OCI-LY7 (cell line): ENCODE data around the gene LRRC8E. TPM values are rescaled to one million over a fixed set of nuclear protein-coding genes. Genes with fewer than 3 reads are reported as not detected.

Source experiments
- BruUV-seq: library from RNA; stranded (reverse); fragments of 400-500 nt; replicated peaks from 2 replicates; lab custom pipeline; 2021; lab: Mats Ljungman, UMichigan
- CTCF ChIA-PET: fragments of 300-600 bp; sonication (Branson Sonifier 250); formaldehyde crosslinking; loops from one replicate; lab custom pipeline; 2022; ENCODE audit warnings: antibody characterized with exemption; ENCODE audit not compliant: unreplicated experiment; lab: Charles Lee
- POLR2A ChIA-PET: fragments of 300-600 bp; sonication (Branson Sonifier 250); formaldehyde crosslinking; loops from one replicate; lab custom pipeline; 2022; ENCODE audit warnings: antibody characterized with exemption; lab: Charles Lee
- DNase-seq: peaks from one replicate; pipeline ENCODE4 v3.0.0-alpha.2; 2015; ENCODE audit warnings: low spot score
- H2AFZ ChIP-seq: fragments of 200-600 bp; sonication (generic), shearing (Covaris generic); 2 replicates; pipeline ENCODE4 v1.6.1; 2014; ENCODE audit warnings: mild to moderate bottlenecking, antibody characterized with exemption, low read length, moderate library complexity
- H3K27ac ChIP-seq: fragments of 200-600 bp; sonication (generic); 2 replicates; pipeline ENCODE4 v1.5.1; 2014; ENCODE audit warnings: mixed run types, low read depth, mild to moderate bottlenecking, moderate library complexity, low read length, inconsistent platforms; ENCODE audit not compliant: poor library complexity, severe bottlenecking
- H3K36me3 ChIP-seq: fragments of 200-600 bp; sonication (generic); 2 replicates; pipeline ENCODE4 v1.6.1; 2014; ENCODE audit warnings: mild to moderate bottlenecking, antibody characterized with exemption, low read length, moderate library complexity, mixed read lengths; ENCODE audit not compliant: insufficient read depth
- H3K4me1 ChIP-seq: fragments of 200-600 bp; sonication (generic); 2 replicates; pipeline ENCODE4 v1.5.1; 2014; ENCODE audit warnings: mild to moderate bottlenecking, low read length; ENCODE audit not compliant: insufficient read depth, poor library complexity, severe bottlenecking
- H3K4me2 ChIP-seq: fragments of 200-600 bp; sonication (generic); 2 replicates; pipeline ENCODE4 v1.6.1; 2014; ENCODE audit warnings: mild to moderate bottlenecking, low read length
- H3K4me3 ChIP-seq: fragments of 200-600 bp; sonication (generic); 2 replicates; pipeline ENCODE4 v1.5.1; 2014; ENCODE audit warnings: mild to moderate bottlenecking, low read depth, low read length; ENCODE audit not compliant: poor library complexity, severe bottlenecking
- H3K79me2 ChIP-seq: fragments of 200-600 bp; sonication (generic); 2 replicates; pipeline ENCODE4 v1.6.1; 2016; ENCODE audit warnings: low read depth, mild to moderate bottlenecking, low read length, moderate library complexity, mixed read lengths; ENCODE audit not compliant: insufficient read depth
- H3K9me2 ChIP-seq: fragments of 200-600 bp; sonication (generic); 2 replicates; pipeline ENCODE4 v1.6.1; 2016; ENCODE audit warnings: mild to moderate bottlenecking, low read length, mixed read lengths; ENCODE audit not compliant: insufficient read depth
- H3K9me3 ChIP-seq: fragments of 200-600 bp; sonication (generic); 2 replicates; pipeline ENCODE4 v1.6.1; 2014; ENCODE audit warnings: mild to moderate bottlenecking, mixed run types, low read length, mixed read lengths
- H4K20me1 ChIP-seq: fragments of 200-600 bp; sonication (generic); 2 replicates; pipeline ENCODE4 v1.6.1; 2014; ENCODE audit warnings: mild to moderate bottlenecking, antibody characterized with exemption, low read length, moderate library complexity, mixed read lengths; ENCODE audit not compliant: insufficient read depth
- CTCF ChIP-seq: fragments of 200-600 bp; sonication (generic); conservative IDR thresholded peaks from 2 replicates; pipeline ENCODE4 v1.5.1; 2014; ENCODE audit warnings: mild to moderate bottlenecking, antibody characterized with exemption, low read length, moderate library complexity, mixed read lengths
- EZH2phosphoT487 ChIP-seq: fragments of 200-600 bp; sonication (generic); IDR thresholded peaks from 2 replicates; pipeline ENCODE4 v1.6.1; 2018; ENCODE audit warnings: low read depth, borderline replicate concordance, mild to moderate bottlenecking, mixed run types, antibody characterized with exemption, low read length, moderate library complexity, mixed read lengths
- intact Hi-C: fragments of 100-400 bp; cut with micrococcal nuclease; formaldehyde crosslinking; loops from one replicate; pipeline ENCODE4 v1.10.0; 2022; ENCODE audit not compliant: unreplicated experiment
- total RNA-seq, 2 experiments: library from RNA; depleted of rRNA in 1 of 2; stranded (reverse); fragments of >200 nt in 1 of 2; shearing (Covaris generic) in 1 of 2; gene quantifications; 2 replicates each; pipeline ENCODE4 v1.2.3, GENCODE V29; 2014 to 2022

Gene LRRC8E
- total RNA-seq, 2 experiments from 2014 or later = not detected

DNA sequence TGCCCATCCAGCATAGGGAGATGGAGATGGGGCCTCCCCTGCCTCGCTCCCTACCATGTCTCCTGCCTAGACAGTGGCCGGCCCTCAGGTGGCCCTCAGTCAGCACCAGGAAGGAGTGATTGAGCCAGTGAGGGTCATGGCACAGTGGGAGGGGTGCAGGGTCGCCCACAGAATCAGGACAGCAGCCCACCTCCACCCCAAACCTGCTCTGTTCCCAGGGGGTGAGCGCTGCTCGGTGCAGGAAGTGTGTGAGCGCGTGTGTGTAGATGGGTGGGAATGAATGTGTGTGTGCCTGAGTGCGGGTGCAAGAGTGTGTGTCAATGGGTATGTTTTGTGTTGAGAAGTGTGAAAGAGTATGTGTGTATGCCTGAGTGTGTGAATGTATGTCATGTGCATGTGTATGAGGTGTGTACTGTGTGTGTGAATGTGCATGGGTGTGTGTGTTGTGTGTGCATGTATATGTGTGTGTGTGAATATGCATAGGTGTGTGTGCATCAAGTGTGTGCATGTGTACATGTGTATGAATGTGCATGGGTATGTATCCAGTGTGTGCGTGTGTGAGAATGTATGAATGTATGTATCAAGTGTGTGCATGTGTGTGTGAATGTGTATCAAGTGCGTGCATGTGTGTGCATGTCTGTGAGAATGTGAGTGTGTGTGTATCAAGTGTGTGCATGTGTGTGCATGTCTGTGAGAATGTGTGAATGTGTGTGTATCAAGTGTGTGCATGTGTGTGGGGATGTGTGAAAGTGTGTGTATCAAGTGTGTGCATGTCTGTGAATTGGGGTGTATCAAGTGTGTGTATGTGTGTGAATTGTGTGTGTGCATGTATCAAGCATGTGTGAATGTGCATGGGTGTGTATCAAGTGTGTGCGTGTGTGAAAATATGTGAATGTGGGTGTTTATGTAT, 46.3 kb upstream of the LRRC8E start:
- Histone ChIP-seq H4K20me1 (no peaks in the 10 kb centered on the region), H3K36me3 (no peaks in the 10 kb centered on the region), H2AFZ (no peak overlapping the region), H3K27ac (no peak overlapping the region), H3K79me2 (no peaks in the 10 kb centered on the region), H3K9me2 (no peaks in the 10 kb centered on the region), H3K9me3 (no peaks in the 10 kb centered on the region), H3K4me1 (no peaks in the 10 kb centered on the region), H3K4me3 (no peak overlapping the region), H3K4me2 (no peak overlapping the region)
- no TSS peak for BruUV-seq
- DNase-seq = no peak
- TF ChIP-seq EZH2phosphoT487 = no peak
- no peak for TF ChIP-seq CTCF
- POLR2A ChIA-PET = no interaction called here
- intact Hi-C loops = no loop called here
- CTCF ChIA-PET = no interaction called here

GRCh38 chr19:7842661-7843294, 45.5 kb upstream of the LRRC8E start:
- DNase-seq = no peak
- Histone ChIP-seq H3K27ac (no peak overlapping the region), H3K4me1 (no peaks in the 10 kb centered on the region), H3K4me3 (no peak overlapping the region), H3K36me3 (no peaks in the 10 kb centered on the region), H3K9me2 (no peaks in the 10 kb centered on the region), H2AFZ (no peak overlapping the region), H3K4me2 (no peak overlapping the region), H3K9me3 (no peaks in the 10 kb centered on the region), H4K20me1 (no peaks in the 10 kb centered on the region), H3K79me2 (no peaks in the 10 kb centered on the region)
- ChIA-PET CTCF (no interaction called here), POLR2A (no interaction called here)
- TF ChIP-seq CTCF (no peak), EZH2phosphoT487 (no peak)
- intact Hi-C loops = no loop called here
- BruUV-seq = no TSS peak
